ENCODE data around the gene DGUOK.

DGUOK gene

DNA sequence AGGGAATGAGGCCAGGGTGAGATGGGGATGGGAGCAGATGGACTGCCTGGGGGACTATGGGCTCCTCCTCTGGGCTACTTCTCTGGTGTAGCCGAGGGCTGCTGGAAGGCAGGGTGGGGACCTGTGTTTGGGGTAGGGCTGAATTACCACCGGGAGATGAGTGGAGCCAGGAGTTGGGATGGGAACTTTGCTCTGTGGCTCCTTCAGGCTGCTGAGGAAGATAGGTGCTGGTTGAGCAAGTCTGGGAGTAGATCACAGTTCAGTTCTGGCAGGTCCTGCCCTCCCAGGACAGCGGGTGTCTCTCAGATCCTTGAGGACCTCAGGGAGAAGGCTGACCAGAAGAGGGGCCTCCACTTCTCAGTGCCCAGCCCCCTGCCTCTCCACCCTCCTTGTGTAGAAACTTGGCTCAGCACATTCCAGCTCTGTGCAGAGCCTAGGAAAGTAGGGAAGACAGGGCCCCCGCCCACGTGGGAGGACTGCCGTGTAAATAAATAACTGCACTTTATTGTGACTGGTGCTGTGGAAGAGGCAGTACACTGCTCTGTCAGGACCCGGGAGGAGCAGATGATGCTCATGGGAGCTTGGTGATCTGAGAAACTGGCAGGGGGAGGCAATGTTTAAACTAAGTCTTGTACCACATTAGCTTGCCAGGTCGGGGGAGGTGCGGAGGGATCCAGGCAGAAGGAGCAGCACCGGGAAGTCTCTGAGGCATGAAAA lies 73.4 kb downstream of the DGUOK start:
- ATAC-seq = no peak

DNA sequence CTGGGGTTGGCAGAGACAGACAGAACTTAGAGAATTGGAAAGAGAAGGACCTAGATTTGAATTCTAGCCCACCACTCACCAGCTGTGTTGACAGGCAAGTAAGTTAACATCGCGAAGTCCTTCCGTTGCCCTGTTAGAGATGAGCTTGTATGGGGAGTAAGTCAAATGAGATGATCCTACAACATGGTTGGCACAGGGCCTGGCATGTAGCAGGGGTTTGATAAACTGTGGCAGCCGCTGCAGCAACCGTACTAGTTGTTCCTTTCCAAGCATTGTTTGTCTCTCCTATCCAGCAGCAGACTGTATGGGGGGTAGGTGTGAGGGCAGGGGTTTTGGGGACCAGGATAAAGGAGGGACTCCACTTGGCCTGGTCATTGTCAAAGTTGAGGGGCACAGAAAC lies 74.0 kb downstream of the DGUOK start:
- ATAC-seq = no peak

DNA sequence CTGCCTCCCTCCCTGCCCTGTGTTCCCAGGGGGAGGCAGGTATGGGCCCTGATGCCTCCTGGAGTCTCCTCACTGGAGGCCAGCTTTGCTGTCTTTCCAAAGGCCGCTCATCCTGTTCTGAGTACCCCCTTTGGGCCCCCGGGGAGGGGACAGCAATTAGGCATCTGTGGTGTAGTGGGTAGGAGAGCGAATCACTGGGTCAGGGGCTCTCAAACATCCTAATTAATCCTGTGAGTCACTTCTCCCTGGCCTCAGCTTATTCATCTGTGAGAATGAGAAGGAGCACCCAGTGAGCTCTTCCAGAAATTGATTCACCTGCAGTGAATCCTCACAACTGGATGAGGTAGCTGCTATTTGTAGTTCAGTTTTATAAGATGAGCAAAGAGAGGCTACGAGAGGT lies 74.4 kb downstream of the DGUOK start:
- peak; percentile 29 for ATAC-seq

DNA sequence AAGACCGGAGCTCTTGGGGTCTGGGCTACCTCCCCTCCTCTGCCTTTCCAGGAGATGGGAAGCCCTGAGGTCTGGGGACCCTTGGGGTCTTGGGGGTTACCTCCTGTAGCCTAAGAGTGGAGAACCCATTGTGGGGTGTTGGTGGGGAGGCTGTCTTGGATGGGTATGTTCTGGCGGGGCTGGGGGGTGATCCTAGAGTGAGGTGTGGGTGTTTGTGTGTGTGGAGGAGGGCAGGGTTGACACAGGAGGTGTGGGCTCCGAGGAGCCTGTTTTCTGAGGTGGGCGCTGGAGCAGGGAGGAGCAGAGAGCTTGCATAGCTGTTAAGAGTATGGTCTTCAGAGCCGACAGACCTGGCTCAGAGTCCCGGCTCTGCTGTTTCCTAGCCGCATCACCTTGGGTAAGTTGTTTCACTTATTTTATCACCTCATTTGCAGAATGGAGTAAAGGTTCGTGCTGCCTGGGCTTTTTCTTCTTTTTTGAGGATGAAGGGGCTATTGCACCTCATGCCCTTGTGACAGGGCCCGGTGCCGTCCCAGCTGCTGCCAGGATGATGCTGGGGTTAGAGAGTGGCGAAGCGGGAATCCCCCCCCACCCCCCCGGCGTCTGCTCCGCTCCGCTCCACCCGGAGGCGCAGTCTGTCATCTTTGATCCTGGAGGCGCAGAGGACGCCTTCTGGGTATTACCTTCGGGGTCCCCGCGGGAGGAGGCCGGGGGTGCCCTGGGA lies 75.3 kb downstream of the DGUOK start:
- ATAC-seq = peak; percentile 34 to 39

DNA sequence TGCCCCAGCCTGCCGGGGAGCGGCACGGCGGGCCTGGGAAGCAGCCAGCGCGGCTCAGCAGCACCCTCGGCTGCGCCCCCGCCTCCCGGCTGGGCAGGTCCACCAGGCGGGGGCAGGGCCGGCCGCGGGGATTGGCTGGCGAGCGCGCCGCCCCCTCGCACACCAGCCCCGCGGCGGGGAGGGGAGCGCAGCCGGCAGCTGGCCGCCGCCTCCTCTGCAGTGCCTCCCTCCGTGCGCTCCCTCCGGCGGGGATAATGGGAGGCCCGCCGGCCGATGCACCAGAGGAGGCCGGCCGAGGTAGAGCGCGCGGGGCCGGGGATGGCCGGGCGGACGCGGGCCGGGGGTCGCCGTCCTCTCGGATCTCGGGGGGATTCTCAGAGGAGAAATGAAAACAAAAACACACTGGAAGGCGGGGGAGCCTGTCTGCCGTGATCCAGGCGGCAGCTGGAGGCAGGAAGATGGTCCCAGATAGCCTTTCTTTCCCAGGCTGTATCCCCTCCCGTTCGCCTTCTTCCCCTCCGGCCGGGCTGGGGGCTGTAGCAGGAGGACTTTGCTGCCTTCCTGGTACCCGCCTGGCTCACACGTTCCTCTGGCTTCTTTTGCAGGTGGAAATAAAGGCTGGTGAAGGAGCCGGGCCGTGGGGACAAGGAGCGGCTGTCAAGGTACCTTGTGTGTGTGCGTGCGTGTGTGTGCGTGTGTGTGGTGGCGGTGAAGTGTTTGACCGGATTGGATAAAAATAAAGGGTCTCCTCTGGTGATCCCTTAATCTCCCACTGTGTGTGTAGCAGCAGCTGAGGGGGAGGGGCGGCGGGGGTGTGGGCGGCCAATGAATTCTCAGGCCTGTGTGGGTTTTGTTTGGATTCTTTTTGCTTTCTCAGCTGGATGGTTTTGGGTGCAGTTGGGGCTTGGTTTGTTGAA lies 76.1 kb downstream of the DGUOK start:
- ATAC-seq = peak; percentile 89 to 92

DNA sequence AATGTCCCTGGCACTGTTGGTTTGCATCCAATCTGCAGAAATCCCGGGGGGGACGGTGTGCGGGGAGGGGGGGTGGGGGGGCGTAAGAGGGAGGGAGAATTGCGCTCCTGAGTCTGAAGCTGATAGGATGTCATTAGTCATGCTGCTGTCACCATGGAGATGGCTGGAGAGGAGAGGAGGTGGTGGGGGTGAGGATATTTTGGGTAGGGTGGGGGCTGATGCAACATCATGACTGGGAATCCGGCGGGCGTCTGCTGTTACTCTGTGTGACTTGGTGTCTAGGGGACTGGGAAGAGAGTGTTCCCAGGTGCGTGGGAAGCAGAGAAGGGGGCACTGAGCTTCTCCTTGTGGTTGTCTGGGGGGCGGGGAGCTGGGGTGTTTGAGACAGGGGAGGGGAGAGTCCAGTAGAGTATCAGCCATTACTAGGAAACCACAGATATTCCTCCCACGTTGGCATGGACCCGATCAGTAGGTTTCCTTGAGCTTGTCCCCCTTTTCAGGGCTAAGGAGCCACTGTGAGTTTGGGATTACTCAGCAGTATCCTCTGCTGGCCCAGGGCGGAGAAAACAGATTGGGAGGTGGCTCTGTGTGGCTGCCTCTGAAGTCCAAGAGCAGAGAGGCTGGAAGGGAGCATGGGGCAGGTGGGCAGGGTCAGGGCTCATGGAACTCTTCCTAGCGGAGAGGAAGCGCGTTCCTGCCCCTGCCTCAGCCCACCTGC lies 77.0 kb downstream of the DGUOK start:
- ATAC-seq = no peak

DNA sequence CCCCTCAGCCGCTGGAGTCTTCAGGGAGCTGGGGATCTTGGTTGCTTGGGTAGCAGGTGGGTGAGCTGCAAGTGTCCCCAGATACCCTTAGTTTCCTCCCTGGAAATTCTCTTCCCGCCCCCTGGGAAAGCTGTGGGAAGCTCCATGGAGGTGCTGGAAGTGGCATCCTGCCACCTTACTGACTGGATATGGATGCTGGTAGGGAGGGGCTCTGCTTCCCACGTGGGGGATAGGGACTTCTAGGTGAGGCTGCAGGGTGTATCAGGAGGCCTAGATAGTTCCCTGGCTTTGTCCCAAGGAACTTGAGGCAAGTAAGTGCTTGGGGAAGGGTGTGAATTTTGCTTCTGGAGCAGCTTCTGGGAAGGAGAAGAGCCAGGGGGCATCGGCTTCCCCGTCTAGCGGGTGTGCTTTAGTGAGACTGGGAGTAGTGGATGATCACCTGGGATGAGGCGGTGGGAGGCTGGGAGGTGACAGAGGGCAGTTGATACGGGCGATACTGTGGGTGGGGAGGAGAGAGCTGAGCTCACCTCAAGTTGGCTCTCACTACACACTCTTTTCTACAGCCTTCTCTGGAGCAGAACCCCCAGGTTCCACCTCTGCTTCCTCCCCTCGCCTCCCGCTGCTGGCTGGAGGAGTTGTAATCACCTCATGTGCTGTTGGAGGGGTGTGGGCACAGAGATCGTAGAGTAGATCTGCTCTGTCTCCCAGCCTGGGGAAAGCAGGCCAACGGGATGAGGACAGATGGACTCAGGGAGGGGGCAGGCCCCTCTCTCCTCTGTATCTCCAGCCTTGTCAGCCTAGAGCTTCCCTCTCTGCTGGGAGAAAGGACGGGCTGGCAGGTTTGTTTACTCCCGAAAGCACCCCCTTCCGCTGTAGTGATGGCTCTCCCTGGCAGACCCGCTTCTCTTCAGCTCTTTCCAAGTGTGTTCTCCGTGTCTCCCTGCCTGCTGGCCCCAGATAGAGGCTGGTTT lies 77.8 kb downstream of the DGUOK start:
- no peak for ATAC-seq

DNA sequence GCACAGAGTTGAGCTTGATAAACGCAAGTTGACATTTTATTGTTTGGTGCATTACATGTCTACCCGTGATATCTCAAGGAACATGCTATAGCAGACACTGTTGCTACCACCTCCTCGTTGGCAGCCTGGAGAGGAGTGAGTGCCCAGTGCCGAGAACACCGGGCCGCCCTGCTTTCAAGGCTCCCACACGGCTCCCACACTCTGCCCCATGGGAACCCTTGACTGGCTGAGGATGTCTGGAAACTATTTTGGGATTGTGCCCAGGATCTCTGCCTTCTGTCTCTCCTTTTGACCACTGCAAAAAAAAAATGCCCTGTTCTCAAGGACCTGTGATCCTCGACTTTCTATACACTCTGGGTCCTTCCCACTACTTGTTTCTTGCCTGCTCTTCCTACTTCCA lies 79.1 kb downstream of the DGUOK start:
- no peak for ATAC-seq

DNA sequence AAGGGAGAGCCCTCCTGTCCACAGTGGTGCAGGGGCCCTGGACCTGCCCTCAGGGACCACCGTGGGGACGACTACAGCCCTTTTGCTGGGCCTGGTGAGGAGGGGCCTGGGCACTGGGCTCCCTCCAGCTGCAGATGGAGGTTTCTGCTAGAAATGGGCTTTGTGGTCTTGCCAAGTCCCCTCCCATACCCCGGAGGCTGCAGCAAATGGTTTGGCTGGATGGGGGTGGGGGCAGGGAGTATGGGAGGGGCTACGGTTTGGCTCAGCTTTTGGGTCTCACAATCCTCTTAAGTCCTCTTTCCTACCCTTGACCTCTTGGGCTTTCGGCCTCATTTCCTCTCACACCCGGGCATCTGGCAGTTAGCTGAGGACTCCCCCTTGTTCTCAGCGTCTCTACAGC lies 79.8 kb downstream of the DGUOK start:
- no peak for ATAC-seq

DNA sequence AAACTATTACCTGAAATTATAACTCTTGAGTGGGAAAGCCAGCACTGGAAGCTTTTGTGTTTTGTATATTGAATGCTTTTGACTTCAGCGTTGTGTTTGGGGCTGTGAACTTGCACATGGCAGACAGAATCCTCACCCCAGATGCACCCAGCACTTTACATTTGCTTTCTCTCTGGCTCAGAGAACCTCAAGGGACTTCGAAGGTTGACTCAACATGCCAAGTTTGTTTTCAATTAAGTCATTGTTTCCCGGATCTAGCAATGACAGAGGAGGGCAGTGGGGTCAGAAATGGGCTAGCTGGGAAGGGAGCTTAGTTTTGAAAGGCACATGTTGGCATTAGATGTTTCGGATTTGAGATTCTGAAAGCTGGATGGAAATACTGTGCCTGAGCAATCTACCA lies 80.4 kb downstream of the DGUOK start:
- no peak for ATAC-seq

DNA sequence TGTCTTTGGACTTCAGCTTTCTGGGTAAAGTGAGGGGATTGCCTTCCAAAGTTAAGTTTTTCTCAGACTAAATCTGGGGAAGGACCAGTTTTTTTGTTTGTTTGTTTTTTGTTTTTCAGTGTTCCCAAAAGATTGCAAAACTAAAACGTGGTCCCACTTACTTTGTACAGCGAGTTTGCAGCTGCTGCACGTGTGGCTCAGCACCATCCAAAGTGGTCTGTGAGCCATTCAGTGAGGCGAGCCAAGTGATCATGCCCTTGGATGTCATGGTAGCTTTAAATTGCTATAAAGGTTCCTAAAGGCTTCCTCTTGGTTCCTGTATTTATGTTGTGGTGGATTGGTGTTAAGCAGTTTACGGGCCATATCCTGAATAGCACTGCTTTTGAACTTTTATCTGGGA lies 81.0 kb downstream of the DGUOK start:
- no peak for ATAC-seq
